Measurements from ENCODE around the gene KCNN2.

GRCh38 chr5:114469372-114469771, 107.5 kb downstream of the KCNN2 start:
- no peak for TF ChIP-seq LEF1 (IDR thresholded peaks at IDR 0.05)
- no peak for TF ChIP-seq ZNF584 (CRISPR knock-in tag; IDR thresholded peaks at IDR 0.05; ENCODE audit: low read depth)
- TF ChIP-seq POLR2A (conservative IDR thresholded peaks at IDR 0.05), result no peak
- TF ChIP-seq JUN (IDR thresholded peaks at IDR 0.05; ENCODE audit: borderline replicate concordance, low read depth, low read length), result no peak
- TF ChIP-seq JUN (CRISPR knock-in tag; IDR thresholded peaks at IDR 0.05; ENCODE audit: borderline replicate concordance), result no peak
- no peak for TF ChIP-seq ZNF121 (CRISPR knock-in tag; conservative IDR thresholded peaks at IDR 0.05)
- TF ChIP-seq MYC (IDR thresholded peaks at IDR 0.05; ENCODE audit: low read depth, low read length), result no peak
- TF ChIP-seq MYC (CRISPR knock-in tag; IDR thresholded peaks at IDR 0.05; ENCODE audit: borderline replicate concordance, low read depth), result no peak
- TF ChIP-seq TAF1 (IDR thresholded peaks at IDR 0.05; ENCODE audit: control insufficient read depth, extremely low read depth, insufficient read depth, low read length, severe bottlenecking), result no peak
- TF ChIP-seq CHD2 (IDR thresholded peaks at IDR 0.05; ENCODE audit: low read depth, low read length), result no peak
- TF ChIP-seq RBM39 (optimal IDR thresholded peaks at IDR 0.05; ENCODE audit: low read depth, low read length), result no peak
- TF ChIP-seq ZNF263 (CRISPR knock-in tag; IDR thresholded peaks at IDR 0.05; ENCODE audit: borderline replicate concordance), result no peak

Data from K562 (cell line).